ENCODE results near the gene PRR22. TPM values are rescaled to one million over a fixed set of nuclear protein-coding genes. Genes with fewer than 3 reads are reported as not detected.

The PRR22 gene
- total RNA-seq, 2 experiments from 2014 or later: 5.4 to 6.4 TPM

- Mint-ChIP-seq H3K27me3 (peaks cover 27% of the 10 kb centered on the region), H3K4me1 (peaks cover 12% of the 10 kb centered on the region), H3K27ac (no peak overlapping the region), H3K36me3 (ENCODE audit: low read depth) (no peaks in the 10 kb centered on the region), H3K4me3 (no peak overlapping the region), H3K9me3 (no peaks in the 10 kb centered on the region)
- CTCF ChIA-PET: interaction anchor here (0.6 to 0.7 kb wide), 3 partner anchors 122 to 226 kb away, joined by 3 to 6 read pairs (median 3); no protein-coding TSS in a partner anchor
- DNase-seq: no peak
- POLR2A ChIA-PET: interaction anchor here (0.7 kb wide), 1 partner anchor 21 kb away, joined by 3 read pairs; no protein-coding TSS in a partner anchor
Measured at GRCh38 chr19:5808120-5808816, 23.7 kb upstream of the PRR22 start.

GRCh38 chr19:5806905-5807304 lies 22.4 kb upstream of the PRR22 start:
- peaks cover 34% of the 10 kb centered on the region for H3K27me3 Mint-ChIP-seq
- CTCF ChIA-PET: interaction anchor here (0.7 kb wide), 1 partner anchor 416 kb away, joined by 3 read pairs; no protein-coding TSS in a partner anchor
- H3K4me3 Mint-ChIP-seq: no peak overlapping the region
- H3K4me1 Mint-ChIP-seq: peaks cover 22% of the 10 kb centered on the region
- H3K9me3 Mint-ChIP-seq: no peaks in the 10 kb centered on the region
- POLR2A ChIA-PET: no interaction called here
- H3K36me3 Mint-ChIP-seq (ENCODE audit: low read depth): no peaks in the 10 kb centered on the region
- H3K27ac Mint-ChIP-seq: peak overlapping the region; percentile 15
- DNase-seq: no peak

- H3K36me3 Mint-ChIP-seq (ENCODE audit: low read depth): no peaks in the 10 kb centered on the region
- H3K4me3 Mint-ChIP-seq: no peak overlapping the region
- no peaks in the 10 kb centered on the region for H3K9me3 Mint-ChIP-seq
- H3K27me3 Mint-ChIP-seq: peaks cover 36% of the 10 kb centered on the region
- ChIA-PET POLR2A (no interaction called here), CTCF (interaction anchor here (0.7 kb wide), 1 partner anchor 417 kb away, joined by 3 read pairs; no protein-coding TSS in a partner anchor)
- no peak overlapping the region for H3K27ac Mint-ChIP-seq
- peaks cover 24% of the 10 kb centered on the region for H3K4me1 Mint-ChIP-seq
- DNase-seq: no peak
Measured at GRCh38 chr19:5806133-5806489, 21.6 kb upstream of the PRR22 start.

- peak; percentile 59 for DNase-seq
- Mint-ChIP-seq H3K4me3 (peak overlapping the region; percentile 41), H3K36me3 (ENCODE audit: low read depth) (no peaks in the 10 kb centered on the region), H3K27me3 (peaks cover 37% of the 10 kb centered on the region), H3K9me3 (no peaks in the 10 kb centered on the region), H3K4me1 (peaks cover 24% of the 10 kb centered on the region), H3K27ac (no peak overlapping the region)
- ChIA-PET CTCF (no interaction called here), POLR2A (no interaction called here)
Measured at GRCh38 chr19:5805462-5806132, 21.1 kb upstream of the PRR22 start.

GRCh38 chr19:5804516-5805461 lies 20.2 kb upstream of the PRR22 start, which contains the start of gene NRTN:
TSS of gene NRTN (plus strand) at chr19:5805067. CDS start at chr19:5824166, 19,099 bp downstream.
- peak within 1 kb of the TSS; percentile 57 for H3K4me3 Mint-ChIP-seq
- no peaks in the 10 kb centered on the region for H3K36me3 Mint-ChIP-seq (ENCODE audit: low read depth)
- H3K27ac Mint-ChIP-seq: peak within 1 kb of the TSS; percentile 50
- no peak for DNase-seq
- POLR2A ChIA-PET: interaction anchor here (0.6 to 1.2 kb wide), 3 partner anchors 23 to 217 kb away, joined by 3 to 6 read pairs (median 5); no protein-coding TSS in a partner anchor
- H3K27me3 Mint-ChIP-seq: peaks cover 38% of the 10 kb centered on the region
- H3K4me1 Mint-ChIP-seq: peaks cover 24% of the 10 kb centered on the region
- no peaks in the 10 kb centered on the region for H3K9me3 Mint-ChIP-seq
- CTCF ChIA-PET: interaction anchor here (0.7 to 2.8 kb wide), 59 partner anchors 8 to 482 kb away, joined by 3 to 74 read pairs (median 5); partner anchors contain the start of genes CATSPERD, DUS3L, FUT6 and LONP1

- H3K9me3 Mint-ChIP-seq: no peaks in the 10 kb centered on the region
- CTCF ChIA-PET: interaction anchor here (0.6 to 2.8 kb wide), 64 partner anchors 9 to 562 kb away, joined by 3 to 74 read pairs (median 5); partner anchors contain the start of genes CATSPERD, DUS3L, FUT6 and LONP1
- no peaks in the 10 kb centered on the region for H3K36me3 Mint-ChIP-seq (ENCODE audit: low read depth)
- H3K4me1 Mint-ChIP-seq: peaks cover 28% of the 10 kb centered on the region
- peak overlapping the region; percentile 62 for H3K4me3 Mint-ChIP-seq
- peak; percentile 92 for DNase-seq
- H3K27ac Mint-ChIP-seq: peak overlapping the region; percentile 60
- H3K27me3 Mint-ChIP-seq: peaks cover 45% of the 10 kb centered on the region
- POLR2A ChIA-PET: interaction anchor here (0.6 to 1.2 kb wide), 3 partner anchors 24 to 218 kb away, joined by 3 to 6 read pairs (median 3); no protein-coding TSS in a partner anchor
Measured at GRCh38 chr19:5803752-5804515, 19.4 kb upstream of the PRR22 start.

- ChIA-PET POLR2A (interaction anchor here (0.6 to 1.2 kb wide), 3 partner anchors 25 to 219 kb away, joined by 3 to 6 read pairs (median 3); no protein-coding TSS in a partner anchor), CTCF (interaction anchor here (0.6 to 2.8 kb wide), 55 partner anchors 10 to 561 kb away, joined by 3 to 74 read pairs (median 6); partner anchors contain the start of genes CATSPERD, DUS3L, FUT6 and LONP1)
- Mint-ChIP-seq H3K4me3 (peak overlapping the region; percentile 62), H3K36me3 (ENCODE audit: low read depth) (no peaks in the 10 kb centered on the region), H3K9me3 (no peaks in the 10 kb centered on the region), H3K27me3 (peaks cover 48% of the 10 kb centered on the region), H3K27ac (no peak overlapping the region), H3K4me1 (peaks cover 28% of the 10 kb centered on the region)
- DNase-seq: no peak
Measured at GRCh38 chr19:5803441-5803751, 18.9 kb upstream of the PRR22 start.

GRCh38 chr19:5801796-5802619 lies 17.5 kb upstream of the PRR22 start:
- H3K4me3 Mint-ChIP-seq: no peak overlapping the region
- H3K9me3 Mint-ChIP-seq: no peaks in the 10 kb centered on the region
- H3K36me3 Mint-ChIP-seq (ENCODE audit: low read depth): no peaks in the 10 kb centered on the region
- ChIA-PET POLR2A (no interaction called here), CTCF (interaction anchor here (1.1 to 2.8 kb wide), 2 partner anchors 9 to 112 kb away, joined by 3 to 74 read pairs; partner anchors contain the start of gene DUS3L)
- no peak for DNase-seq
- peaks cover 42% of the 10 kb centered on the region for H3K27me3 Mint-ChIP-seq
- H3K4me1 Mint-ChIP-seq: peaks cover 28% of the 10 kb centered on the region
- no peak overlapping the region for H3K27ac Mint-ChIP-seq

GRCh38 chr19:5800361-5801270 lies 16.1 kb upstream of the PRR22 start:
- POLR2A ChIA-PET: no interaction called here
- CTCF ChIA-PET: interaction anchor here (1.0 to 1.1 kb wide), 2 partner anchors 11 to 111 kb away, joined by 3 to 5 read pairs; no protein-coding TSS in a partner anchor
- H3K4me3 Mint-ChIP-seq: no peak overlapping the region
- H3K36me3 Mint-ChIP-seq (ENCODE audit: low read depth): no peaks in the 10 kb centered on the region
- no peak for DNase-seq
- H3K4me1 Mint-ChIP-seq: peaks cover 28% of the 10 kb centered on the region
- H3K9me3 Mint-ChIP-seq: no peaks in the 10 kb centered on the region
- H3K27me3 Mint-ChIP-seq: peaks cover 34% of the 10 kb centered on the region
- H3K27ac Mint-ChIP-seq: no peak overlapping the region

Measured in activated CD4-positive, alpha-beta T cell treated with anti-CD3 and anti-CD28 coated beads, Interleukin-2, amount 10 ng/mL, durations not matched to agents 7 days and 5 days (primary cell).